Gastrocnemius medialis (tissue), 4 donors: ENCODE results near the gene IGFBPL1. TPM values are rescaled to one million over a fixed set of nuclear protein-coding genes. Genes with fewer than 3 reads are reported as not detected.

Experiments
- ATAC-seq, 2 donors: fragments of 150-250 bp; one replicate each; pipeline ENCODE4 v1.9.1; 2016
- DNase-seq, 2 donors: peaks; one replicate each; pipeline ENCODE4 v3.0.0-alpha.2; 2019
- H3K27ac ChIP-seq, 4 donors: fragments of 200-600 bp; sonication (generic); 1 replicate in 1 of 4; 2 replicates in 3 of 4; pipeline ENCODE4 v1.5.1; 2016 to 2018; ENCODE audit warnings: mild to moderate bottlenecking in 2 of 4, moderate library complexity in 1 of 4
- H3K27me3 ChIP-seq, 3 donors: fragments of 200-600 bp; sonication (generic) in 2 of 3; 1 replicate in 1 of 3; 2 replicates in 2 of 3; pipeline versions ENCODE4 v1.5.1 to v1.6.0; 2016 to 2019; ENCODE audit warnings: mild to moderate bottlenecking in 1 of 3, moderate library complexity in 1 of 3
- H3K36me3 ChIP-seq, 2 donors: fragments of 200-600 bp; sonication (generic) in 1 of 2; one replicate each; pipeline ENCODE4 v1.5.1; 2017 to 2018
- H3K4me1 ChIP-seq, 2 donors: fragments of 200-600 bp; sonication (generic) in 1 of 2; one replicate each; pipeline ENCODE4 v1.5.1; 2016 to 2017; ENCODE audit warnings: mild to moderate bottlenecking in 2 of 2
- H3K4me3 ChIP-seq, 4 donors: fragments of 200-600 bp; sonication (generic) in 3 of 4; 1 replicate in 1 of 4; 2 replicates in 3 of 4; pipeline ENCODE4 v1.5.1; 2016 to 2019; ENCODE audit warnings: mild to moderate bottlenecking in 2 of 4
- H3K9me3 ChIP-seq, 3 donors: fragments of 200-600 bp; sonication (generic) in 2 of 3; 1 replicate in 1 of 3; 2 replicates in 2 of 3; pipeline ENCODE4 v1.5.1; 2016 to 2019
- CTCF ChIP-seq, 5 experiments: fragments of 450-650 bp in 3 of 5; fragments of 200-600 bp in 2 of 5; sonication (generic) in 2 of 5; IDR thresholded peaks in 4 of 5; conservative IDR thresholded peaks in 1 of 5; 1 replicate in 4 of 5; 2 replicates in 1 of 5; pipeline ENCODE4 v1.5.1; 2016 to 2019; ENCODE audit warnings: antibody characterized with exemption in 5 of 5, mild to moderate bottlenecking in 3 of 5, moderate library complexity in 3 of 5
- POLR2A ChIP-seq, 2 donors: fragments of 450-650 bp; IDR thresholded peaks; one replicate each; pipeline ENCODE4 v1.6.1; 2017; ENCODE audit warnings: antibody characterized with exemption in 2 of 2, mild to moderate bottlenecking in 2 of 2, moderate library complexity in 2 of 2
- in situ Hi-C, 4 donors: fragments of 200-750 bp; cut with MboI; loops; one replicate each; pipeline versions ENCODE4 v1.15.0 to v1.8.0; 2017; ENCODE audit warnings: low sequenced_read_pairs in 4 of 4
- intact Hi-C: fragments of 100-400 bp; cut with DNase I; formaldehyde crosslinking; loops from one replicate; pipeline ENCODE4 v1.15.1; 2023; ENCODE audit warnings: low total_unique reads
- total RNA-seq, 4 donors: library from RNA; depleted of rRNA; stranded (reverse); fragments of >200 nt; gene quantifications; one replicate each; pipeline versions ENCODE4 v1.1.0 to v1.2.3, GENCODE V29; 2016

Gene IGFBPL1
- total RNA-seq, 4 donors from 2014 or later, result not detected

- H3K4me1 ChIP-seq, result peaks cover 2 to 4% of the 10 kb centered on the region in 2 donors
- intact Hi-C loops, result loop anchor here (5.0 kb wide), 1 partner anchor 273 kb away; no protein-coding TSS in a partner anchor
- no peaks in the 10 kb centered on the region for H3K9me3 ChIP-seq
- in situ Hi-C loops, result loop anchor here in 2 of 4 donors (5.0 to 25.0 kb wide), 4 partner anchors 47 to 445 kb away; no protein-coding TSS in a partner anchor
- ATAC-seq, result no peak
- H3K27me3 ChIP-seq, result no peaks in the 10 kb centered on the region
- TF ChIP-seq POLR2A (IDR thresholded peaks at IDR 0.05) (no peak), CTCF (IDR thresholded peaks at IDR 0.05 in 4 of 5, conservative IDR thresholded peaks at IDR 0.05 in 1 of 5) (no peak)
- H3K4me3 ChIP-seq, result no peak overlapping the region
- H3K36me3 ChIP-seq, result no peaks in the 10 kb centered on the region
- DNase-seq, result no peak
- H3K27ac ChIP-seq, result no peak overlapping the region
These were observed 64.4 kb downstream of the IGFBPL1 start for GRCh38 chr9:38359689-38360385.

- intact Hi-C loops, result no loop called here
- Histone ChIP-seq H3K4me1 (peaks cover 2 to 4% of the 10 kb centered on the region in 2 donors), H3K9me3 (no peaks in the 10 kb centered on the region), H3K27me3 (no peaks in the 10 kb centered on the region), H3K27ac (no peak overlapping the region), H3K4me3 (no peak overlapping the region), H3K36me3 (no peaks in the 10 kb centered on the region)
- no peak for ATAC-seq
- TF ChIP-seq CTCF (IDR thresholded peaks at IDR 0.05 in 4 of 5, conservative IDR thresholded peaks at IDR 0.05 in 1 of 5) (no peak), POLR2A (IDR thresholded peaks at IDR 0.05) (no peak)
- in situ Hi-C loops, result loop anchor here in 2 of 4 donors (5.0 to 25.0 kb wide), 3 partner anchors 48 to 247 kb away; no protein-coding TSS in a partner anchor
- DNase-seq, result no peak
These were observed 65.0 kb downstream of the IGFBPL1 start for GRCh38 chr9:38359297-38359653.

GRCh38 chr9:38358390-38359296, 65.6 kb downstream of the IGFBPL1 start:
- H3K4me3 ChIP-seq, result no peak overlapping the region
- ATAC-seq, result no peak
- no peak overlapping the region for H3K27ac ChIP-seq
- no peaks in the 10 kb centered on the region for H3K36me3 ChIP-seq
- no peak for DNase-seq
- TF ChIP-seq CTCF (IDR thresholded peaks at IDR 0.05 in 4 of 5, conservative IDR thresholded peaks at IDR 0.05 in 1 of 5) (no peak), POLR2A (IDR thresholded peaks at IDR 0.05) (no peak)
- H3K27me3 ChIP-seq, result no peaks in the 10 kb centered on the region
- intact Hi-C loops, result no loop called here
- H3K4me1 ChIP-seq, result peaks cover 2 to 4% of the 10 kb centered on the region in 2 donors
- in situ Hi-C loops, result loop anchor here in 2 of 4 donors (5.0 to 25.0 kb wide), 3 partner anchors 49 to 246 kb away; no protein-coding TSS in a partner anchor
- no peaks in the 10 kb centered on the region for H3K9me3 ChIP-seq

- TF ChIP-seq CTCF (IDR thresholded peaks at IDR 0.05 in 4 of 5, conservative IDR thresholded peaks at IDR 0.05 in 1 of 5), result no peak
- TF ChIP-seq POLR2A (IDR thresholded peaks at IDR 0.05), result no peak
- H3K4me3 ChIP-seq, result no peak overlapping the region
- H3K36me3 ChIP-seq, result no peaks in the 10 kb centered on the region
- no peaks in the 10 kb centered on the region for H3K27me3 ChIP-seq
- no peak overlapping the region for H3K27ac ChIP-seq
- no peaks in the 10 kb centered on the region for H3K4me1 ChIP-seq
- no peaks in the 10 kb centered on the region for H3K9me3 ChIP-seq
- in situ Hi-C loops, result loop anchor here in 2 of 4 donors (5.0 to 25.0 kb wide), 3 partner anchors 50 to 245 kb away; no protein-coding TSS in a partner anchor
- ATAC-seq (no peak), DNase-seq (no peak)
- intact Hi-C loops, result no loop called here
These were observed 66.7 kb downstream of the IGFBPL1 start for GRCh38 chr9:38357350-38358114.
